Stimulated activated CD8-positive, alpha-beta memory T cell treated with anti-CD3 and anti-CD28 coated beads, Interleukin-2, amount 100 ng/mL, for 1 hour (primary cell): ENCODE results near the gene DYDC2.
"Not testable (repeated sequence)": the region's sequence is repeated elsewhere in the genome, so short reads cannot be mapped to it uniquely, and the experiment has no call there.

Experiments used
- DNase-seq, 2 donors: peaks; one replicate each; pipeline ENCODE4 v3.0.0-alpha.2; 2020; ENCODE audit warnings: low read depth in 2 of 2

The DYDC2 gene

GRCh38 chr10:80413271-80413996 lies 56.9 kb downstream of the DYDC2 start:
- no peak for DNase-seq

GRCh38 chr10:80414142-80414895 lies 57.7 kb downstream of the DYDC2 start:
- DNase-seq: no peak

- DNase-seq: no peak
Measured at GRCh38 chr10:80415734-80416478, 59.3 kb downstream of the DYDC2 start.

GRCh38 chr10:80416479-80417098 lies 60.0 kb downstream of the DYDC2 start:
- no peak for DNase-seq

- DNase-seq: not testable (repeated sequence)
Measured at GRCh38 chr10:80417256-80417655, 60.7 kb downstream of the DYDC2 start.
